HFFc6 (cell line): Measurements from ENCODE around the gene MFAP4. TPM values are rescaled to one million over a fixed set of nuclear protein-coding genes. Genes with fewer than 3 reads are reported as not detected.
A peak's percentile ranks its signal among the peaks of the same experiment; 100 is the strongest.

Experiments used
- DNase-seq: peaks from one replicate; pipeline ENCODE4 v3.0.0-alpha.2; 2018
- H3K27ac Mint-ChIP-seq: 2 replicates; pipeline ENCODE4 v1.8.0; 2020; ENCODE audit warnings: mild to moderate bottlenecking, mixed read lengths
- H3K27me3 Mint-ChIP-seq: 2 replicates; pipeline ENCODE4 v1.8.0; 2021; ENCODE audit warnings: mild to moderate bottlenecking, moderate library complexity, mixed read lengths; ENCODE audit not compliant: insufficient read depth
- H3K36me3 Mint-ChIP-seq: 2 replicates; pipeline ENCODE4 v1.8.0; 2021; ENCODE audit warnings: low read depth, mixed read lengths
- H3K4me1 Mint-ChIP-seq: 2 replicates; pipeline ENCODE4 v1.8.0; 2020; ENCODE audit warnings: low read depth, mixed read lengths
- H3K4me3 Mint-ChIP-seq: 2 replicates; pipeline ENCODE4 v1.8.0; 2020; ENCODE audit warnings: mild to moderate bottlenecking, moderate library complexity, mixed read lengths
- H3K9me3 Mint-ChIP-seq: 2 replicates; pipeline ENCODE4 v1.8.0; 2020; ENCODE audit warnings: mild to moderate bottlenecking, mixed read lengths
- long read RNA-seq: library from polyadenylated mRNA; unstranded; transcript quantifications from one replicate; pipeline ENCODE4 v2.0.0, GENCODE V29; 2019
- total RNA-seq, 6 experiments: library from RNA; stranded (reverse); fragmentation: NEBNext Ultra II Directional; extraction: Animal tissue kit (Norgen Biotek cat#: 25700); gene quantifications; 2 replicates in 1 of 6; 3 replicates in 5 of 6; pipeline ENCODE4 v1.2.3, GENCODE V29; 2021
- TF ChIP-seq, protein P1 (sequence below): fragments of 200-600 bp; sonication (generic); IDR thresholded peaks from 2 replicates; pipeline ENCODE4 v1.5.0; 2021; ENCODE audit warnings: antibody characterized with exemption, mild to moderate bottlenecking

Gene MFAP4, protein sequence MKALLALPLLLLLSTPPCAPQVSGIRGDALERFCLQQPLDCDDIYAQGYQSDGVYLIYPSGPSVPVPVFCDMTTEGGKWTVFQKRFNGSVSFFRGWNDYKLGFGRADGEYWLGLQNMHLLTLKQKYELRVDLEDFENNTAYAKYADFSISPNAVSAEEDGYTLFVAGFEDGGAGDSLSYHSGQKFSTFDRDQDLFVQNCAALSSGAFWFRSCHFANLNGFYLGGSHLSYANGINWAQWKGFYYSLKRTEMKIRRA
- 10 to 100 TPM; 17.7 to 46.5 (median 22.0) TPM for total RNA-seq
- long read RNA-seq, transcript MFAP4-201 (6 exons, 1,873 nt), result major isoform, 54 of 68 reads
- long read RNA-seq, transcript MFAP4-203 (5 exons, 1,876 nt), result minor isoform, 5 of 68 reads
- long read RNA-seq, partial matches to known transcripts, result 0 of 68 reads
- long read RNA-seq, other reads (novel, unspliced or antisense), result 7 of 68 reads

DNA sequence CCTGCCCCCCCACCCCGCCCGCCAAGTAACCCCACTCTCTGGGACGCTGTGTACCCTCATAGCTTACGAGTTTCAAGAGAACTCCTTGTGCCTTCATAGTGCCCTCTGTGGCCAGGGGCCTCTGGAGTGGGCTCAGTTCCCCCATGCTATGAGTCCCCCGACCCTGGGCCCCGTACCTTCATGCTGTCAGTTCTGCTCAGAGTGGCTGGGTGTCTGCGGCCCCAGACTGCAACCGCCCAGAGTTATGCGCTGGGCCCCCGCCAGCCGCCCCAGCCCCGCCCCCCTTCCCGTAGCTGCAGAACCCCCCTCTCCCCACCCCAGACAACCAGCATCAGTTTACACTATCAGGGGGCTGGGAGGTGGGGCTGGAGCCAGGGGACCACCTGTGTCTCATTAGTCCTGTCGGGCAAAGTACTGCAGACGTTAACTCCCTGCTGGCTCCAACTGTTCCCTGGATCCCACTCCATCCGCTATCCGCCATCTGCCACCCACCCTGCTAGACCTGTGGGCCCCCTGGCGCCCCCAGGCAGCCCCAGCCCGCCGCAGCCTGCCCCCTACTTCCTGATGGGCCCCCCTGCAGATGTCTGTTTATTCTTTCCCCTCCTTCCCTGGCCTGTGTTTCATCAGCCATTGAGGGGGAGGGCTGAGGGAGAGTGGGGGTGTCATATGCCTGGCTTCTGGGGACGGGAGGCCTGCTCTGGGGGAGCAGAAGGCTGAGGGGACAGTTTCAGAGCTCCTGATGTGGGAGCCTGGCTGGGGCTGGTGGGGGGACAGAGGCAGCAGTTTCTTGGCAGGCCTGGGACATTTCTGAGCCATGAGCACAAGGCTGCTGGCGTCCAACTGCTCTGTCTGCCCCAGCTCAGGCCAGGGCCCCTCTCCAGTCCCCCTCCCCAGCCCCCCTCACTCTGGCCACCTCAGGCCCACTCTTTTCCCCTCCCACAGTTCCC, at the start of gene MFAP4:
Gene MFAP4 (minus strand): TSS at position 217 of the 947 bp plus-strand sequence. CDS start 35 bp downstream, at position 182.
- H3K9me3 Mint-ChIP-seq, result no peaks in the 10 kb centered on the region
- peak; percentile 77 for DNase-seq
- H3K36me3 Mint-ChIP-seq, result peaks cover 8% of the 10 kb centered on the region; the same call in 1 of the 2 replicates
- peak within 1 kb of the TSS; percentile 95 for H3K27ac Mint-ChIP-seq
- TF ChIP-seq, protein P1, sequence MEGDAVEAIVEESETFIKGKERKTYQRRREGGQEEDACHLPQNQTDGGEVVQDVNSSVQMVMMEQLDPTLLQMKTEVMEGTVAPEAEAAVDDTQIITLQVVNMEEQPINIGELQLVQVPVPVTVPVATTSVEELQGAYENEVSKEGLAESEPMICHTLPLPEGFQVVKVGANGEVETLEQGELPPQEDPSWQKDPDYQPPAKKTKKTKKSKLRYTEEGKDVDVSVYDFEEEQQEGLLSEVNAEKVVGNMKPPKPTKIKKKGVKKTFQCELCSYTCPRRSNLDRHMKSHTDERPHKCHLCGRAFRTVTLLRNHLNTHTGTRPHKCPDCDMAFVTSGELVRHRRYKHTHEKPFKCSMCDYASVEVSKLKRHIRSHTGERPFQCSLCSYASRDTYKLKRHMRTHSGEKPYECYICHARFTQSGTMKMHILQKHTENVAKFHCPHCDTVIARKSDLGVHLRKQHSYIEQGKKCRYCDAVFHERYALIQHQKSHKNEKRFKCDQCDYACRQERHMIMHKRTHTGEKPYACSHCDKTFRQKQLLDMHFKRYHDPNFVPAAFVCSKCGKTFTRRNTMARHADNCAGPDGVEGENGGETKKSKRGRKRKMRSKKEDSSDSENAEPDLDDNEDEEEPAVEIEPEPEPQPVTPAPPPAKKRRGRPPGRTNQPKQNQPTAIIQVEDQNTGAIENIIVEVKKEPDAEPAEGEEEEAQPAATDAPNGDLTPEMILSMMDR, result 0 out of 2 replicates have a peak, but pooled peaks have one; percentile 8
- peaks cover 4% of the 10 kb centered on the region; the same call in 1 of the 2 replicates for H3K27me3 Mint-ChIP-seq
- H3K4me3 Mint-ChIP-seq, result peak within 1 kb of the TSS; percentile 75
- peaks cover 61% of the 10 kb centered on the region for H3K4me1 Mint-ChIP-seq

DNA sequence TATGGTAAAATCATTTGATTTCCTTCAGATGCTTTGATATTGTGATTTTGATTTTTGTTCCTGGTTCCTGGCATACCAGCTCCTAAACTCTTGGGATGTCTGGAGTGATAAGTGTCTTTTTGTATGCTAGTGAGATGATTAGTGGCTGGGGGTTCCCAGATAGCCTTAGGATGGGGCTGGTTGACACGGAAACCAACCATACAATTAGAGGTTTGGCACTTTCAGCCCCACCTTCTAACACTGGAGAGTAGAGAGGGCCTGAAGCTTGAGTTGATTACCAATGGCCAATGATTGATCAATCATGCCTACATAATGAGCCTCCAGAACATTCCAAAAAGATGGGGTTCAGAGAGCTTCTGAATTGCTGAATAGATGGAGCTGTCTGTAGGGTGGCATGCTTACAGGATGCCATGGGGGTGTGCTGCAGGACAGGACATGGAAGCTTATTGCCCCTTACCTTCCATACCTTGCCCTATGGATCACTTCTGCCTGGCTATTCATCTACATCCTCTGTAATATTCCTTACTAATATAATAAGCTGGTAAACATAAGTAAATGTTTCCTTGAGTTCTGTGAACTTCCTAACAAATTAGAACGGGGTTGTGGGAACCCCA, 46.8 kb upstream of the MFAP4 start:
- Mint-ChIP-seq H3K27me3 (no peaks in the 10 kb centered on the region; the same call in none of the 2 replicates), H3K4me3 (no peak overlapping the region), H3K4me1 (no peaks in the 10 kb centered on the region), H3K9me3 (no peaks in the 10 kb centered on the region), H3K27ac (no peak overlapping the region), H3K36me3 (no peaks in the 10 kb centered on the region)
- DNase-seq, result no peak
- TF ChIP-seq, protein P1, result no peak

DNA sequence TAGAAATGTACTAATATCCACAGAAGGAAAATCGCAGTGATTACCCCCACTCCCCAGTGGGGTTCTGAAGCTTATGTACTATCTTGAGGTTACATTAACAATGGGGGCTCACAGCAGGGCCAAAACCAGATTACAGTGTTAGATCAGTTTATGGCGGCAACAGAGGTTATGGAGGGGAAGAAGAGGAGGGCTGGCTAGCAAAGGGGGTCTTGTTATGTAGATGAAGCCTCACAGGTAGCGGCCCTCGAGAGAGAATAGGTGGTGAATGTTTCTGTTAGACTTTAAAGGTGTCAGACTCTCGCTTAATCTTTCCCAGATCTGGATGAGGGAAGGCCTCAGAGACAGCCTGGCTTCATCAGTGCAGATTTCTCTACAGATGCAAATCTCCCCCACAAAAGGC, 46.3 kb upstream of the MFAP4 start:
- no peak for DNase-seq
- Mint-ChIP-seq H3K9me3 (no peaks in the 10 kb centered on the region), H3K36me3 (no peaks in the 10 kb centered on the region), H3K27me3 (no peaks in the 10 kb centered on the region; the same call in none of the 2 replicates), H3K4me3 (no peak overlapping the region), H3K4me1 (no peaks in the 10 kb centered on the region), H3K27ac (no peak overlapping the region)
- TF ChIP-seq, protein P1, result no peak

DNA sequence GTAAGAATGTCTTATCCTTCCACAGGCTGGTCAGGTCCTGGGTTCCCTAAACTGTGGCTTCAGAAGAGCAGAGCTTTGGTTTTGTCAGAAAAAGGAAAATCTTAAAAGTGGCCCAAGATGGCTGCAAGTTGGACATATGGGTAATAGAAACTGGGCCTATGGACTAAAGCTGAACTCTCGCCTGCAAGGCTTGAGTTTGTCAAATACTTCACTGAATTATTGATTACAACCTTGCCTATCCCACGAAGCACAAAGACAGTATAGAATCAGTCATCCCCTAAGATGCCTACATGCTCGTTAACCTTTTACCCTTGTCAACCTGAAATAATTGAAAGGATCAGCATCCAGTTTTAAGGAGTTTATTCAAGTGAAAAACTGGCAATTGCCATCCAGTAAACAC, 44.7 kb upstream of the MFAP4 start:
- Mint-ChIP-seq H3K4me3 (no peak overlapping the region), H3K27ac (no peak overlapping the region), H3K36me3 (no peaks in the 10 kb centered on the region), H3K9me3 (no peaks in the 10 kb centered on the region), H3K27me3 (peaks cover 2% of the 10 kb centered on the region), H3K4me1 (no peaks in the 10 kb centered on the region)
- TF ChIP-seq, protein P1, result no peak
- no peak for DNase-seq

DNA sequence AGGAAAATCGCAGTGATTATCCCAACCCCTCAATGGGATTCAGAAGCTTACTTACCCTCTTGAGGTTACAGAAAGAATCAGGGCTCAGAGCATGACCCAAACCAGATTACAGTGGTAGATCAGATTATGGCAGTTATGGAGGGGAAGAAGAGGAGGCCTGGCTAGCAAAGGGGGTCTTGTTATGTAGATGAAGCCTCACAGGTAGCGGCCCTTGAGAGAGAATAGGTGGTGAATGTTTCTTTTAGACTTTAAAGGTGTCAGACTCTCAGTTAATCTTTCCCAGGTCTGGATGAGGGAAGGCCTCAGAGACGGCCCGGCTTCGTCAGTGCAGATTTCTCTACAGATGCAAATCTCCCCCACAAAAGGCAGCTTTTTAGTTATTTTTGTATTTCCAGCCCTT, 39.6 kb upstream of the MFAP4 start:
- Mint-ChIP-seq H3K36me3 (no peaks in the 10 kb centered on the region), H3K27me3 (peaks cover 9% of the 10 kb centered on the region), H3K9me3 (no peaks in the 10 kb centered on the region), H3K27ac (no peak overlapping the region), H3K4me1 (peaks cover 9% of the 10 kb centered on the region), H3K4me3 (no peak overlapping the region)
- DNase-seq, result no peak
- TF ChIP-seq, protein P1, result no peak
